ENCODE results near the gene TUBB1.
"Not testable (repeated sequence)": the region's sequence is repeated elsewhere in the genome, so short reads cannot be mapped to it uniquely, and the experiment has no call there.

The TUBB1 gene

DNA sequence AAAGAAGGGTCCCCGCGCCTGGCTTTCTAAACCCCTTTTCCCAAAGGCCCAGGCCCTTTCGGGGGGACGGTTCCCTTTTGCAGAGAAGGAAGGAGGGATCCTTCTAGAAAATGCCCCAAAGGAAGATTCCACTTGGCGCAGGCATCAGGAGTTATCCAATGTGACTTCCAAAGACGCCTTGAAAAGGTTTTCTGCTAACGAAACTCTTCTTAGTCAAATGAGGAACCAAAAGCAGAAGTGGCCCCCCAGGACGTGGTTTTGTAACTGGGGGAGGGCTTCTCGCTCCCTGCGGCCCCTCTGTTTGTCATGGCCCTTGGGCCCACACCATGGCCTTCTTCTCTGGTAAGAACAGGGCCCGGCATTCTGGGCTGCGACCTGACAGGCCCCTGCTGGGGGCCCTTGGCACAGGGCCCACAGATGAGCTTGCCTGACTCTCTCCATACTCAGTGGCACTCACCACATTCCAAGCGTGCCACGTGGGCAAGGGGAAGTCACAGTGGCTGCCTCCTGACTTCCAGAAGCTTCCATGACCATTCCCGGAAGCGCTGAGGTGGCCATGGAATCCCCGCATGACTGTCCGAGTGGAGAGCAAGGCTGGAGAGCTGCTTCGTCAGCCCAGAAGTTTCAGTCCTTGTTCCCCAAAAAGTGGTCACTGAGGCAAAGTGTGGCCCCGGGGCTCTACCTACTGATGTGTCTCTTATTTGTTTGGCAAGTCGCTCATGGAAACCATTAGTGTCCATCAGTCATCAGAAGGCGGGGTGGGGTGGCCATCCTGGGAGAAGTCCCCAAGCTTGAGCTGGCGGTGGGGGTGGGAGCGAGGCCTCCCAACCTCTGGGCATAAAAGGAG lies 11.3 kb upstream of the TUBB1 start:
- H3K27ac ChIP-seq (ENCODE audit: low read length), result no peak overlapping the region
- H3K27me3 ChIP-seq (ENCODE audit: control insufficient read depth, insufficient read depth, low read length), result peaks cover 13% of the 10 kb centered on the region
- H3K4me3 ChIP-seq (ENCODE audit: low read length), result peak overlapping the region; percentile 38
- no peak overlapping the region for H3K9ac ChIP-seq (ENCODE audit: low read length)
- H3K9me3 ChIP-seq (ENCODE audit: control insufficient read depth, low read depth, low read length), result no peaks in the 10 kb centered on the region
- peaks cover 4% of the 10 kb centered on the region for H3K4me1 ChIP-seq (ENCODE audit: control insufficient read depth, low read depth, low read length)
- no peaks in the 10 kb centered on the region for H3K36me3 ChIP-seq (ENCODE audit: control insufficient read depth, low read depth, low read length)

GRCh38 chr20:59008715-59009336 lies 10.4 kb upstream of the TUBB1 start:
- Histone ChIP-seq H3K9ac (ENCODE audit: low read length) (no peak overlapping the region), H3K27me3 (ENCODE audit: control insufficient read depth, insufficient read depth, low read length) (peaks cover 13% of the 10 kb centered on the region), H3K4me3 (ENCODE audit: low read length) (no peak overlapping the region), H3K36me3 (ENCODE audit: control insufficient read depth, low read depth, low read length) (no peaks in the 10 kb centered on the region), H3K9me3 (ENCODE audit: control insufficient read depth, low read depth, low read length) (no peaks in the 10 kb centered on the region), H3K27ac (ENCODE audit: low read length) (no peak overlapping the region), H3K4me1 (ENCODE audit: control insufficient read depth, low read depth, low read length) (peaks cover 4% of the 10 kb centered on the region)

DNA sequence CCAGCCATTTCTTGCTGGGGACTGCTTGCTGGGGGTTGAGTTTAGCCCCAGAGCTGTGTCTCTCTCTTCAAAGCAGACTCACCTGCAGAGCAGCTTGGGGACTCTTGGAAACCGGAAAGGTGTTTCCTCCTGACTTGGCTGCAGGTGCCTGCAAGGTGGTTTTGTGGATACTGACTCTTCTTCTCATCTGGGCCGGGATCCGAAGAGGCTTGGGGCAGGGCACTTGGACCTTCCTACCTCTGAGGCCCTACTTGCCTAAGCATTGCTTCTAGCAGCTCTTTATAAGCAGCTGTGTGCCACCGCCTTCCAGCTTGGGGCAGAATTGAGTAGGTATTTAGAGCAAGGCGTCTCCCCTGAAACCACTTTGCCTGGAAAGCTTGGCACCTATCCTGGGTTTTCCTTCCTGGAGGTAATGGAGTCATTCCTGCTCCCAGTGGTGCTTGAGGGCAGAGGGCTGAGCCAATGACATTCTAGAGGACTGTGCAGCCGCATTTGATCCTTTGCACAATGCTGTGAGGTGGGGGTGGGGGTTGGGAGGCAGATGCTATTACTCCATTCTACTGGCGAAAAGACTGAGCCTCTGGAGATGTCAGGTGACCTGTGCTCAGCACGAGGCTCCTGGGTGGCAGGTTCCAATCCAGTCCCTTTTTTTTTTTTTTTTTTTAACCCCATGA lies 8.8 kb upstream of the TUBB1 start:
- no peak overlapping the region for H3K27ac ChIP-seq (ENCODE audit: low read length)
- H3K4me1 ChIP-seq (ENCODE audit: control insufficient read depth, low read depth, low read length), result peaks cover 4% of the 10 kb centered on the region
- no peaks in the 10 kb centered on the region for H3K9me3 ChIP-seq (ENCODE audit: control insufficient read depth, low read depth, low read length)
- no peak overlapping the region for H3K9ac ChIP-seq (ENCODE audit: low read length)
- H3K27me3 ChIP-seq (ENCODE audit: control insufficient read depth, insufficient read depth, low read length), result peaks cover 13% of the 10 kb centered on the region
- no peaks in the 10 kb centered on the region for H3K36me3 ChIP-seq (ENCODE audit: control insufficient read depth, low read depth, low read length)
- no peak overlapping the region for H3K4me3 ChIP-seq (ENCODE audit: low read length)

DNA sequence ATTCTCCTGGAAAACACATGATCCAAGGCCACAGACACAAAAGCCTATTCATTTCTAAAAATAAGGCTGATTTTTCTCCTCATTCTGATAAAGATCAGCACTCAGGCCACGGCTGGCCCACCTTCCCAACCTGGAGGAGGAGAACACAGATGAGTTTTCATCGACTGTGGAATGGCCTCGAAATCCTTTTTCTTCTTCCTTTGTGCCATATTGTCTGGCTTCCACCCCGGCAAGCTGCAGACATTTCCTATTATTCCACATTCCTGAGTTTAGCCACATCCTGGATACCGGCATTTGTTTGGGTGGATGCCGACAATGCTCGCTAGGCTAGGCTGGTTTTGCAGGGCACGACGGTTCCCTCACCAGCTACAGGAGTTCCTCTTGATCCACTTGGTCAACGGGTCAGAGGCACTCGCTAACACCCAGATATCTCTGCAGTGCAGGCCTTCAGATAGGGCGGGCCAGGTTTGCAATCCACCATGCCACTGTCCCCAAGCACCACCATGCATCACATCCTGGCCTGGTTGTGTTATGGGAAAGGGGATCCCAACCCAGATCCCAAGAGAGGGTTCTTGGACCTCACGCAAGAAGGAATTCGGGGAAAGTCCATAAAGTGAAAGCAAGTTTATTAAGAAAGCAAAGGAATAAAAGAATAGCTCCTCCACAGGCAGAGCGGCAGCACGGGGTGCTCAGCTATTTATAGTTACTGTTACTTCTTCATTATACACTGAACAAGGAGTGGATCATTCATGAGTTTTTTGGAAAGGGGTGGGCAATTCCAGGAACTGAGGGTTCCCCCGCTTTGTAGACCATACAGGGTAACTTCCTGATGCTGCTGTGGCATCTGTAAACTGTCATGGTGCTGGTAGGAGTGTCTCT lies 8.0 kb upstream of the TUBB1 start:
- H3K9ac ChIP-seq (ENCODE audit: low read length), result no peak overlapping the region
- no peaks in the 10 kb centered on the region for H3K9me3 ChIP-seq (ENCODE audit: control insufficient read depth, low read depth, low read length)
- H3K27ac ChIP-seq (ENCODE audit: low read length), result no peak overlapping the region
- no peaks in the 10 kb centered on the region for H3K36me3 ChIP-seq (ENCODE audit: control insufficient read depth, low read depth, low read length)
- H3K4me1 ChIP-seq (ENCODE audit: control insufficient read depth, low read depth, low read length), result peaks cover 4% of the 10 kb centered on the region
- H3K4me3 ChIP-seq (ENCODE audit: low read length), result no peak overlapping the region
- peaks cover 13% of the 10 kb centered on the region for H3K27me3 ChIP-seq (ENCODE audit: control insufficient read depth, insufficient read depth, low read length)

DNA sequence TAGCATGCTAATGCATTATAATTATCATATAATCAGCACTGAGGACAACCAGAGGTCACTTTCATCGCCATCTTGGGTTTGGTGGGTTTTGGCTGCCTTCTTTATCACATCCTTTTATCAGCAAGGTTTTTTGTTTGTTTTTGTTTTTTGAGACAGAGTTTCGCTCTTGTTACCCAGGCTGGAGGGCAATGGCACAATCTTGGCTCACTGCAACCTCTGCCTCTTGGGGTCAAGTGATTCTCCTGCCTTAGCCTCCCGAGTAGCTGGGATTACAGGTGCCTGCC lies 7.4 kb upstream of the TUBB1 start:
- peaks cover 13% of the 10 kb centered on the region for H3K27me3 ChIP-seq (ENCODE audit: control insufficient read depth, insufficient read depth, low read length)
- H3K4me1 ChIP-seq (ENCODE audit: control insufficient read depth, low read depth, low read length); H3K27ac ChIP-seq (ENCODE audit: low read length); H3K9me3 ChIP-seq (ENCODE audit: control insufficient read depth, low read depth, low read length); H3K4me3 ChIP-seq (ENCODE audit: low read length); H3K9ac ChIP-seq (ENCODE audit: low read length); H3K36me3 ChIP-seq (ENCODE audit: control insufficient read depth, low read depth, low read length): not testable (repeated sequence)

DNA sequence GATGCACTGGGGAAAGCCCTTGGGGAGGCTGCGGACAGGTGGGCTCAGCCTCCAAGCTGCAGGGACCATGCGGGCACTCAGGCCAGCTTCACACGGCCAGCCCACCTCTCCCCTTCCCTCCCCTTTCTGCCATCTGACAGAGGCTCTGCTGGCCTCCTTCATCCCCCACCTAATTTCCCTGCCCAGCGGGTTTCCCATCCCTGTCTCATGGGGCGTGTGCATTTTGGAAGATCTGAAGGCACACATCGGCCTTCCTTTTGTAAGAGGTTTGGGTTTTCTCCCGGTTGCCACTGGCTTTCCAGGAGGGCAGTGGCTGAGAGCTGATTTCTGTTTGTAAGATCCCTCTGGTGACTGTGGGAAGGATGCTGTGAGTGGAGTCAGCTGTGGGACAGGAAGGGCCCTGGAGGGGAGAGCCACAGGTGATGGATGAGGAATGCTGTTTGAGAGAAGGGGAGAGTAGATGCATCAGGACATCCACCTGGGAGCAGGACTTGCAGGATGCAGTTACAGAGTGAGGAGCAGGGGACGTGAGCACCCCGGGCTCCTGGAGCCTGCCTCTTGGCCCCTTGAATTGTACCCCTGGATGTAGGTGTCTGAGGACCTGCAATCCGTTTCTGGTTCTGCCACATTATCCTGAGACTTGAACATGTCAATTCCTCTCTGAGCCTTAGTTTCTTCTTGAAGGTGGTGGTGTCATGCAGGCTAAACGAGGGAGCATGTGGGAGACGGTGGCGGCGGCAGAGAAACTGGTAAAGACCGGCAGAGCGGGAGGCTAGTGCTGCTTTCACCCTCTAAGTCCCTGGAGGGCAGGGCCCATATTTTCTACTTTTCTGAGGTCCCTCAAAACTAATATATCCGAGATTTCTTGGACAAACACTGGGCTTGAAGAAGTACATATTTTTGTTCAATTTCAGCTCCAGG lies 5.9 kb upstream of the TUBB1 start:
- H3K4me1 ChIP-seq (ENCODE audit: control insufficient read depth, low read depth, low read length), result peaks cover 4% of the 10 kb centered on the region
- no peaks in the 10 kb centered on the region for H3K36me3 ChIP-seq (ENCODE audit: control insufficient read depth, low read depth, low read length)
- H3K27ac ChIP-seq (ENCODE audit: low read length), result no peak overlapping the region
- H3K27me3 ChIP-seq (ENCODE audit: control insufficient read depth, insufficient read depth, low read length), result peaks cover 4% of the 10 kb centered on the region
- H3K9me3 ChIP-seq (ENCODE audit: control insufficient read depth, low read depth, low read length), result no peaks in the 10 kb centered on the region
- no peak overlapping the region for H3K9ac ChIP-seq (ENCODE audit: low read length)
- H3K4me3 ChIP-seq (ENCODE audit: low read length), result no peak overlapping the region

DNA sequence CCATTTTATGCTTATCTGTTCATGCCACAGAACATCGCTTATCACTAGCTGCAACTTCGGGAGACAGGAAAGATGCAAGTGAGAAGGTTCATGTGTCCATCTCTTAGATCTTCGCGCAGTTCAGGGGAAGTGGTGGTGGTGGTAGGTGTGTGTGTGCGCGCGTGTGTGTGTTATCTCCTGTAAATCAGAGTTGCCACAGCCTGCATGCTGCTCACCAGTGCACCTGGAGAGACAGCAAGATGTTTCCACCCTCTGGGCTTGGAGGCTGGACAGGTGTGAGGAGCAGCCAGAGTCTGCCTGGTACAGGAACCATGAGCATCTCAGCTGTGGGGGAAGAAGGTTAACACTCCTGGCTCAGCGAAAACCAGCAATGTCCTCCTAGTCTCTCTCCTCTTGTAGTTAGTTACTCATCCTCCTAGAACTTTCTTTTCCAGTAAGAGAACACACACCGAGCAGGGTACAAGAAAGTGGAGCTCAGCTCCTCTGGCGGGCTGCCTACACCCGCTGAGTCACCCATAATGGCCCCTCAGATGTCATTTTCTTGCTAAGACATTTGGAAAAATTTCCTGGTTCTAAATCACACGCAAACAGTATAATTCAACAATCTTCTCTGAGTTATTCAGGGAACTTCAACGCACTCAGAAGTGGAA lies 5.1 kb upstream of the TUBB1 start:
- Histone ChIP-seq H3K9me3 (ENCODE audit: control insufficient read depth, low read depth, low read length) (no peaks in the 10 kb centered on the region), H3K27me3 (ENCODE audit: control insufficient read depth, insufficient read depth, low read length) (no peaks in the 10 kb centered on the region), H3K9ac (ENCODE audit: low read length) (no peak overlapping the region), H3K4me1 (ENCODE audit: control insufficient read depth, low read depth, low read length) (peaks cover 4% of the 10 kb centered on the region), H3K36me3 (ENCODE audit: control insufficient read depth, low read depth, low read length) (no peaks in the 10 kb centered on the region), H3K27ac (ENCODE audit: low read length) (no peak overlapping the region), H3K4me3 (ENCODE audit: low read length) (no peak overlapping the region)

- Histone ChIP-seq H3K4me3 (ENCODE audit: low read length) (no peak overlapping the region), H3K27ac (ENCODE audit: low read length) (no peak overlapping the region), H3K9me3 (ENCODE audit: control insufficient read depth, low read depth, low read length) (no peaks in the 10 kb centered on the region), H3K4me1 (ENCODE audit: control insufficient read depth, low read depth, low read length) (peaks cover 4% of the 10 kb centered on the region), H3K27me3 (ENCODE audit: control insufficient read depth, insufficient read depth, low read length) (no peaks in the 10 kb centered on the region), H3K9ac (ENCODE audit: low read length) (no peak overlapping the region), H3K36me3 (ENCODE audit: control insufficient read depth, low read depth, low read length) (no peaks in the 10 kb centered on the region)
These were observed 4.4 kb upstream of the TUBB1 start for GRCh38 chr20:59014680-59015389.

GRCh38 chr20:59015411-59015810 lies 3.8 kb upstream of the TUBB1 start:
- no peak overlapping the region for H3K4me3 ChIP-seq (ENCODE audit: low read length)
- no peaks in the 10 kb centered on the region for H3K36me3 ChIP-seq (ENCODE audit: control insufficient read depth, low read depth, low read length)
- H3K9ac ChIP-seq (ENCODE audit: low read length), result no peak overlapping the region
- H3K27ac ChIP-seq (ENCODE audit: low read length), result no peak overlapping the region
- no peaks in the 10 kb centered on the region for H3K9me3 ChIP-seq (ENCODE audit: control insufficient read depth, low read depth, low read length)
- H3K4me1 ChIP-seq (ENCODE audit: control insufficient read depth, low read depth, low read length), result peaks cover 4% of the 10 kb centered on the region
- no peaks in the 10 kb centered on the region for H3K27me3 ChIP-seq (ENCODE audit: control insufficient read depth, insufficient read depth, low read length)

Data from iPS-18a (cell line).